CD4-positive, alpha-beta T cell treated with Interleukin-1 beta for 1 hour (primary cell): Measurements from ENCODE around the gene PPEF1.
"Not testable (repeated sequence)": the region's sequence is repeated elsewhere in the genome, so short reads cannot be mapped to it uniquely, and the experiment has no call there.

ENCODE experiments used
- DNase-seq, 2 donors: peaks; one replicate each; pipeline ENCODE4 v3.0.0-alpha.2; 2020 to 2022

The PPEF1 gene

DNA sequence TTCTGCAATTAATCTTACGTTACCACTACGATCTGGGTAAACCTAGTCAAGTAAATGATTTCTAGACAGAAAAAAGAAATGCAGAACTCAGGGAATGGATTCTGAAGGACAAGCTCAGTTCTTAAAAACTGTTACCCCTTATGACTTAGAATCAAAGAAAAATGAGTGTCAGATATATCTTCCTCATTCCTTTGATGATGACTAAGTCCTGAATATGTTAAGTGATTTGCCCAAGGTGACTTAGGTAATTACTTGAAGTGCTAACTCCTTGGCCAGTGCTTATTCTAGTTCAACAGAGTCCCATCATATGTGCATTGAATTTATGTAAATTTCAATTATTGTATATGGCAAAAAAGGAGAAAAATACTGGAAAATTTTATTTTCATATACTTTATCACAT, 92.5 kb downstream of the PPEF1 start:
- DNase-seq: no peak

DNA sequence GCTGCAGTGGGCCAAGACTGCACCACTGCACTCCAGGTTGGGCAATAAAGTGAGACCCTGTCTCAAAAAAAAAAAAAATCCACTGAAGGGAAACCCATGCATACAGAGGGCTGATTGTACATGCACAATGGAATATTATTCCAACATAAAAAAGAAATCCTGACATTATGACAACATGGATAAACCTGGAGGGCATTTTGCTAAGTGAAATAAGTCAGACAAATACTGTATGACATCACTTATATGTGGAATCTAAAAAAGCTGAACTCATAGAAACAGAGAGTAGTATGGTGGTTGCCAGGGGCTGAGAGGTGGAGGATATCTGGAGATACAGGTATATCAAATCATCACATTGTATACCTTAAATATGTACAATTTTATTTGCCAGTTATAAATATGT, 102.2 kb downstream of the PPEF1 start:
- no peak for DNase-seq

- DNase-seq: no peak
Measured at GRCh38 chrX:18810416-18810815, 103.0 kb downstream of the PPEF1 start.

GRCh38 chrX:18825375-18825774, 117.9 kb downstream of the PPEF1 start:
- no peak for DNase-seq

GRCh38 chrX:18828832-18829404, 121.5 kb downstream of the PPEF1 start:
- DNase-seq: no peak

DNA sequence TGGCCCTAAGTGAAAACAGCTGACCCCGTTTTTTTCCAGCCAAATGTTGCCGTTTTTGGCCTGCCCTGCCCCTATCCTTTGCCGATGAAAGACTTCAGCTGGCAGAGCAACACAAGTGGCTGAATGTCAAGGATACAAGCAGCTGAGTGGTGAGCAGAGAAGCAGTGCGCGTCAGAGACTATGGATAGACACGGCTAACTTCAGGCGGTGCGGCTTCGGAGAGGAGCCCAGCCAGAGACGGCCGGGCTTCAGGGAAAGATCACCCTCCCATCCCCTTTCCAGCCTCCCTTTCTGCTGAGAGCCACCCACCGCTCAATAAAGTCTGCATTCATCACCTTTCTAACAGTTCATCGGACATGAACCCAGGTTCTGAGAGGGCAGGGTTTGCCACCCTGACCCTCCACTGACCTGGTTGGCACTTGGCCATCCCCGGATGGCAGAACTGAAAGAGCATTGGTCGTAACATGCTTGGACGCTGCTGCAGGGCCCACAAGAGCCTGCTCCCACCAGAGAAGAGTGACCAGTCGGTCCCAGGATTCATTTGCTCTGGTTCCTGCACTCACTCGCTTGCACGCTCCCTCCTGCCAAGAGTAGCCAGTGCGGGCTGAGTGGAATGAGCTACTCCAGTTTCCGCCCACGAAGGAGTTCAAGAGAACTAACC, 125.8 kb downstream of the PPEF1 start:
- no peak for DNase-seq

DNA sequence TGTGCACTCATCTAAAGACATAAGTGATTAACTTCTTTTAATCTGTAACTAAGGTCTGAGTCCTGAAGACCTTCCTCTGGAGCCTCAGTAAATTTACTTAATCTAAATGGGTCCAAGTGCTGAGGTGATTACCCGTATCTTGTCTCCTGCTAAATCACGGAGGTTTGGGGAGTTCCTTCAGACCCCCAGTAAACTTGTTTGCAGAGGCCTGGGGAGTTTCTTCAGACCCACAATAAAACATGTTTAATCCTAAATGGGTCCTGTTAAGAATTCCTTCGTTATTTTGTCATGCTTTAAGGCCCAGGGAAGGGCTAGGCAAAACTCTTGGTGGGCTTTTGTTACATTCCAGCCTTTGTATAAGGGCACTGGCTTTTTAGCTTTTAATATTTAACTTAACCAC, 140.5 kb downstream of the PPEF1 start:
- not testable (repeated sequence) for DNase-seq

GRCh38 chrX:18855919-18856644, 148.6 kb downstream of the PPEF1 start:
- no peak for DNase-seq

DNA sequence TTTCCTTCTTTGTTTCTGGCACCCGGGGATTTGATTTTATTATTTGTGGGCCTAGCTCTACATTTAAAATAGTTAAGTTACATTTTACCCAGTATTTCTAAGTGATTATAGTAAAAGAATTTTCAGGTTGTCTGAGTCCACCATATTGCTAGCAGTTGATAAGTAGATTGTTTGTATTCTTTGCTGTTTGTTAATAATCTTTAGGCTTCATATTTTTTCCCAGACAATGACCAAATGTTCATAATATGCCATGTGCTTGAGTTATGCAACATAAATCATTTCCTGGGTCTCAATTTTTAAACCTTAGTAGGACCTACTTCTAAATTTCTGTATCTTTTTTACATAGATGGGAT, 149.2 kb downstream of the PPEF1 start:
- DNase-seq: no peak

DNA sequence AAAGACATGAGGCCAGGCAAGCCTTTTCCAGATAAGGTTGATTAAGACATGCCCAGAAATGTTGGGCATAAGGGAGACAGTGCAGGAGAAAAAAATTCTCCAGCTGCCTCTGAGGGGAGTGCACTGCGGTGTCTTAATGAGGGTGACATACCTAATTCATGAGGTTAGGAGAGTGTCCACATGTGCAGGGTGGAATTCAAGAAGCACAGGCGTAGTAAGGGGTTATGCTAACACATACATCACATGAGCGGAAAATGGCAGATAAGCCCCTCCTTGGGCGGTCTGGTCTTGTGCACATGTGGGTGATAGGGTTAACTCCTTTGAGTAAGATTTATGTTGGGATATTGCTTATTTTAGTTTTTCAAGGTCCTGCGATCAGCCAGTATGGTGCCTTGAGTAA, 154.1 kb downstream of the PPEF1 start:
- DNase-seq: no peak

DNA sequence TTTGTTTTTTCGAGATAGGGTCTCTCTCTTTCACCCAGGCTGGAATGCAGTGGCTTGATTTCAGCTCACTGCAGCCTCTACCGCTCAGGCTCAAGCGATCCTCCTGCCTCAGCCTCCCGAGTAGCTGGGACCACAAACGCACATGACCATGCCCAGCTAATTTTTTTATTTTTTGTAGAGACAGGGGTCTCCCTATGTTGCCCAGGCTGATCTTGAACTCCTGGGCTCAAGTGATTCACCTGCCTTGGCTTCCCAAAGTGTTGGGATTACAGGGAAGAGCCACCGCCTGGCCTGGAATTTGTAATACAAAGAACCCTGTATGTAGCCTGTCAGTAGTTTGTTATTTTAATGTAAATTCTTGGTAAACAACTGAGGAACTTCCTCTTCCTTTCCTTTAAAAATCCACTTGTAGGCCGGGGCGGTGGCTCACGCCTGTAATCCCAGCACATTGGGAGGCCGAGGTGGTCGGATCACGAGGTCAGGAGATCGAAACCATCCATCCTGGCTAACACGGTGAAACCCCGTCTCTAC, 157.0 kb downstream of the PPEF1 start:
- no peak for DNase-seq

DNA sequence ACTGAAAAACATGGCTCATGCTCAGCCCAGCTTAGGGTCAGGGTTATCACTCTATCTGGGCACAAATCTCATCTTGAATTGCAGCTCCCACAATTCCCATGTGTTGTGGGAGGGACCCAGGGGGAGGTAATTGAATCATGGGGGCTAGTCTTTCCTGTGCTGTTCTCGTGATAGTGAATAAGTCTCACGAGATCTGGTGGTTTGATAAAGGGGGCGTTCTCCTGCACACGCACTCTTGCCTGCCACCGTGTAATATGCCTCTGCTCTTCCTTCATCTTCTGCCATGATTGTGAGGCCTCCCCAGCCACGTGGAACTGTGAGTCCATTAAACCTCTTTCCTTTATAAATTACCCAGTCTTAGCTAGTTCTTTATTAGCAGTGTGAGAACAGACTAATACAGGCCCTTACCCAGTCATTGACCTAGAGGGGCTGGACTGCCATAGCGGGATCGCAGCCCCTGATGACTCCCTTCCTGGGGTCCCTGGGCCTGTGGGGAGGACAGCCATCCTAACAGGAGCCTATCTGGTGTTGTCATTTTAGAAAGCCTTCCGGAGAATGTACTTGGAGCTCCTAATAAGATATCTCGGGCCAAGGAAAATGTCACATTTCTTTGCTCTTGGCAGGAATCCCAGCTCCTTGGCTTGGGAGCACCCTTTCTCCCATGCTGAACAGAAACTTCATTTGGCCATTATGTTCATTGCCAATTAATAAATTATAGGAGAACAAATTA, 163.9 kb downstream of the PPEF1 start:
- no peak for DNase-seq

GRCh38 chrX:18871970-18872369, 164.5 kb downstream of the PPEF1 start:
- DNase-seq: no peak

- no peak for DNase-seq
Measured at GRCh38 chrX:18872621-18873020, 165.2 kb downstream of the PPEF1 start.

DNA sequence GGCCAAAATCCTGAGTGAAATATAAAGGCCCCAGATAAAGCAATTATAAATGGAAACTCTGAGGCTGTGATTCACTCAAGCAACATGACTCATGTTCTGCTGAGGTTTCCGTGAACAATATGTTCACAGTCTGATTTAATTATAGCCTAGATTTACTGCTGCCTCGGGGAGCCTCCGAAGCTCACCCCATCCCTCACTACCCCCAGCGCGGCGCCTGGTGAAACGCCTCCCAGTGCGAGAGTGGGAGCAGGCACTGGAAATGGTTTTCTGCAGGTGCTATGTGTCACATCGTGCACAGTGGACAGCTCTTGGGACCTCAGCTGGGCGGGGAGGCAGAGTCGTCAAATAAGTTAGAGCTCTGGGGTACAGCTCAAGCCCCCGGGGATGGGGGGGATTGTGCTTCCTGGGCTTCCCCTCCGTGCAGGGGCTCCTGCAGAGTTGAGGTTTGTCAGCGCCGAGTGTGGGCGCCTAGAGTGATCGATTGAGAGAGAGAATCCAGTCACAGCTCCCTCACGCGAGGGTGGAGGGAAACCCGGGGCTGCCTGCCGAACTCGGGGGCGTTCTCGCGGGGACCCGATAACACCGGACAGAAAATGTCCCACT, 165.8 kb downstream of the PPEF1 start:
- no peak for DNase-seq

GRCh38 chrX:18873836-18874235, 166.4 kb downstream of the PPEF1 start:
- no peak for DNase-seq

DNA sequence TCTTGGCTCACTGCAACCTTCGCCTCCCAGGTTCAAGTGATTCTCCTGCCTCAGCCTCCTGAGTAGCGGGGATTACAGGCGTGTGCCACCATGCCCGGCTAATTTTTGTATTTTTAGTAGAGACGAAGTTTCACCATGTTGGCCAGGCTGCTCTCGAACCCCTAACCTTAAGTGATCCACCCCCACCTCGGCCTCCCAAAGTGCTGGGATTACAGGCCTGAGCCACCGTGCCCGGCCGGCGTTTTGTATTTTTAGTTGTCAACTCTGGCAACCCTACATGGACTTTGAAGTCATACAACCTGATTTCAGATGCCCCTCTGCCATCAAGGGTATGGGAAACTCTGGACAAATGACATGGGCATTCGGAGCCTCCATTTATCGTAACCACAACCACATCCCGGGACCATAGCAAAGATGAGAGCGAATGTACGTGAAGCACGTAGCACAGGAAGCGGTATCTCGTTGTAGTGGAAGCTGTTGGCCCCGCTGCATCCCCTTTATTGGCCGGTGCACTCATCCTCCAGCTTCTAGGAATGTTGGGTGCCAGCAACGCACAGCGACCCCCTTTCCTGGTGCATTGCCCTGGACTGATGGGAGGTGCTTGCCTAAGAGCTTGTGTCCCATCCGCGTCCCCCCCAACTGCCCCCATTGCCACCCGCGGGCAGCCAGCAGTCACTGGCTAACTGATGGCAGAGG, 167.3 kb downstream of the PPEF1 start:
- DNase-seq: no peak

DNA sequence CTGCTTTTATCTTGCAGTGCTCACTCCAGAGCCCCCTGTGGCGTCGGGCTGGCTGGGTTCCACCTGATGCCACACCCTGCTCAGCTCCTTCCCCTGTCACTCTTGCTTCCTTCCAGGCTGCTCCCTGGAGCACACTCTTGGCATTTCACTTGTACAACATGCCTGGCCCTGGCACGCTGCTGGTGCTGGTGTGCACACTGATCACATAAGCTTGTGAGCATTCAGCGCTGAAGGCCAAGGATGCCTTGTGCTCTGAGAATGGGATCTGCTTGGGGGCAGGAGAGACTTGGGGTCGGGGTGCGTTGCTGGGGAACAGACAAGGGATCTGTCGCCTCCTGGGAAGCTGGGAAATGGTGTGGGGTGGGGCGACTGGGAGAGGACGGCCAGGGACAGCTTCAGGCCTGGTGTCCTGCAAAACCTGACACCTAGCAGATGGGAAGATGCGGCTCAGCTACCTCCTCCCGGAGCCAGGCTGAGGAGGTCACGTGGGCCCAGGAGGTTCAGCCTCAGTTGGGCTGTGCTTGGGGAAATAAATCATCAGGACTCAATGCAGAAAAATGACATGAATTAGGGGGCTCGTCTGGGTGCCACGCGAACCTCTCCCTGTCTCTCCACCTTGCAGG, 167.9 kb downstream of the PPEF1 start:
- DNase-seq: no peak

GRCh38 chrX:18877469-18877868, 170.0 kb downstream of the PPEF1 start:
- DNase-seq: no peak
